Myocyte (in vitro differentiated cells): ENCODE measurements around the gene DHCR7. TPM values are rescaled to one million over a fixed set of nuclear protein-coding genes. Genes with fewer than 3 reads are reported as not detected.

Experiments
- DNase-seq: peaks from one replicate; pipeline ENCODE4 v3.0.0-alpha.2; 2012; ENCODE audit warnings: low read depth
- polyA plus RNA-seq: library from polyadenylated mRNA; unstranded; fragments of >200 nt; gene quantifications from one replicate; pipeline ENCODE4 v1.2.1, GENCODE V29; 2012; ENCODE audit warnings: missing spikeins
- total RNA-seq: library from RNA; depleted of rRNA; stranded (reverse); fragments of >200 nt; gene quantifications from 2 replicates; pipeline ENCODE4 v1.2.3, GENCODE V29; 2014

Gene DHCR7
- total RNA-seq = 48.0 and 87.5 TPM in 2 replicates
- 138 TPM for polyA plus RNA-seq

- peak; percentile 96 for DNase-seq
Measured at GRCh38 chr11:71448257-71449171, at the start of gene DHCR7. DHCR7 (minus strand) TSS chr11:71448393; CDS start chr11:71444952, 3,441 bp downstream.

- DNase-seq = no peak
Measured at GRCh38 chr11:71496421-71496820, 48.2 kb upstream of the DHCR7 start.

- no peak for DNase-seq
Measured at GRCh38 chr11:71495286-71496230, 47.4 kb upstream of the DHCR7 start.

- DNase-seq = no peak
Measured at GRCh38 chr11:71491940-71492339, 43.7 kb upstream of the DHCR7 start.

GRCh38 chr11:71491531-71491930 is 43.3 kb upstream of the DHCR7 start:
- no peak for DNase-seq

GRCh38 chr11:71490731-71491390 is 42.7 kb upstream of the DHCR7 start:
- DNase-seq = no peak

- DNase-seq = no peak
Measured at GRCh38 chr11:71490044-71490730, 42.0 kb upstream of the DHCR7 start.

- DNase-seq = no peak
Measured at GRCh38 chr11:71489311-71490043, 41.3 kb upstream of the DHCR7 start.

GRCh38 chr11:71488681-71489270 is 40.6 kb upstream of the DHCR7 start:
- no peak for DNase-seq

GRCh38 chr11:71486320-71486719 is 38.1 kb upstream of the DHCR7 start:
- no peak for DNase-seq

- DNase-seq = no peak
Measured at GRCh38 chr11:71485466-71485865, 37.3 kb upstream of the DHCR7 start.

GRCh38 chr11:71485063-71485399 is 36.8 kb upstream of the DHCR7 start:
- DNase-seq = no peak

GRCh38 chr11:71484248-71485062 is 36.3 kb upstream of the DHCR7 start:
- no peak for DNase-seq

- no peak for DNase-seq
Measured at GRCh38 chr11:71483692-71484091, 35.5 kb upstream of the DHCR7 start.

- no peak for DNase-seq
Measured at GRCh38 chr11:71482746-71483364, 34.7 kb upstream of the DHCR7 start.

- no peak for DNase-seq
Measured at GRCh38 chr11:71482216-71482615, 34.0 kb upstream of the DHCR7 start.

GRCh38 chr11:71481101-71481960 is 33.1 kb upstream of the DHCR7 start:
- no peak for DNase-seq

GRCh38 chr11:71478528-71478840 is 30.3 kb upstream of the DHCR7 start:
- DNase-seq = no peak
